CD4-positive, alpha-beta memory T cell (primary cell): Measurements from ENCODE around the gene AQP3. TPM values are rescaled to one million over a fixed set of nuclear protein-coding genes. Genes with fewer than 3 reads are reported as not detected.
"Not testable (repeated sequence)": the region's sequence is repeated elsewhere in the genome, so short reads cannot be mapped to it uniquely, and the experiment has no call there.

Experiments used
- CTCF ChIA-PET: fragments of 350-600 bp; sonication (Branson Sonifier 250); formaldehyde crosslinking; loops from one replicate; lab custom pipeline; 2021; ENCODE audit warnings: inconsistent platforms; ENCODE audit not compliant: partially characterized antibody; lab: Charles Lee
- POLR2A ChIA-PET: fragments of 350-600 bp; sonication (Branson Sonifier 250); formaldehyde crosslinking; loops from one replicate; lab custom pipeline; 2021; ENCODE audit not compliant: partially characterized antibody; lab: Charles Lee
- DNase-seq, 5 donors: peaks; one replicate each; pipeline versions ENCODE4 v3.0.0 to v3.0.0-alpha.2; 2020 to 2022; ENCODE audit warnings: mixed read lengths in 1 of 5
- H3K27ac ChIP-seq: one replicate; pipeline ENCODE4 v1.7.0; 2013; ENCODE audit warnings: low read depth, low read length
- H3K27me3 ChIP-seq: 2 replicates; pipeline ENCODE4 v1.7.0; 2013; ENCODE audit warnings: mild to moderate bottlenecking, low read length, moderate library complexity; ENCODE audit not compliant: insufficient read depth
- H3K36me3 ChIP-seq: 2 replicates; pipeline ENCODE4 v1.7.0; 2013; ENCODE audit warnings: mild to moderate bottlenecking, low read length, moderate library complexity; ENCODE audit not compliant: insufficient read depth
- H3K4me1 ChIP-seq: 2 replicates; pipeline ENCODE4 v1.7.0; 2013; ENCODE audit warnings: mild to moderate bottlenecking, low read length, moderate library complexity; ENCODE audit not compliant: insufficient read depth
- H3K4me3 ChIP-seq, 2 donors: one replicate each; pipeline ENCODE4 v1.7.0; 2013; ENCODE audit warnings: low read length in 2 of 2, mild to moderate bottlenecking in 1 of 2
- H3K9me3 ChIP-seq, 2 donors: one replicate each; pipeline ENCODE4 v1.7.0; 2013; ENCODE audit warnings: low read length in 2 of 2, control low read depth in 1 of 2; ENCODE audit not compliant: control insufficient read depth in 1 of 2
- H3K27ac Mint-ChIP-seq, 7 donors: one replicate each; pipeline ENCODE4 v1.8.0; 2020 to 2021; ENCODE audit warnings: mixed read lengths in 7 of 7, mild to moderate bottlenecking in 6 of 7, inconsistent platforms in 3 of 7, moderate library complexity in 3 of 7
- H3K27me3 Mint-ChIP-seq, 2 donors: one replicate each; pipeline ENCODE4 v1.8.0; 2020 to 2021; ENCODE audit warnings: mixed read lengths in 2 of 2
- H3K36me3 Mint-ChIP-seq, 2 donors: one replicate each; pipeline ENCODE4 v1.8.0; 2020 to 2021; ENCODE audit warnings: mixed read lengths in 2 of 2, inconsistent platforms in 1 of 2, mild to moderate bottlenecking in 1 of 2
- H3K4me1 Mint-ChIP-seq, 4 donors: one replicate each; pipeline ENCODE4 v1.8.0; 2020 to 2021; ENCODE audit warnings: mixed read lengths in 4 of 4, mild to moderate bottlenecking in 1 of 4
- H3K4me3 Mint-ChIP-seq, 8 donors: one replicate each; pipeline ENCODE4 v1.8.0; 2020 to 2021; ENCODE audit warnings: mixed read lengths in 8 of 8, mild to moderate bottlenecking in 7 of 8, moderate library complexity in 6 of 8, inconsistent platforms in 3 of 8
- H3K9me3 Mint-ChIP-seq, 8 donors: one replicate each; pipeline ENCODE4 v1.8.0; 2020 to 2021; ENCODE audit warnings: mixed read lengths in 8 of 8, mild to moderate bottlenecking in 5 of 8, inconsistent platforms in 3 of 8, moderate library complexity in 1 of 8
- intact Hi-C: fragments of 100-400 bp; cut with micrococcal nuclease; formaldehyde crosslinking; loops from one replicate; pipeline ENCODE4 v1.15.1; 2023
- polyA plus RNA-seq, 2 donors: library from polyadenylated mRNA; unstranded; fragments of 300-500 nt; fragmentation: Illumina TruSeq; gene quantifications; one replicate each; pipeline ENCODE4 v1.2.3, GENCODE V29; 2021
- total RNA-seq, 2 experiments: library from RNA; stranded (reverse); gene quantifications; one replicate each; pipeline ENCODE4 v1.2.3, GENCODE V29; 2021

AQP3 gene
- total and polyA plus RNA-seq, 4 experiments from 2014 or later = 172 to 562 (median 328) TPM

GRCh38 chr9:33403941-33404787, 43.2 kb downstream of the AQP3 start:
- Histone ChIP-seq H3K9me3 (no peaks in the 10 kb centered on the region), H3K4me1 (peaks cover 10% of the 10 kb centered on the region), H3K36me3 (no peaks in the 10 kb centered on the region), H3K27me3 (no peaks in the 10 kb centered on the region), H3K4me3 (no peak overlapping the region), H3K27ac (no peak overlapping the region)
- no peaks in the 10 kb centered on the region for H3K36me3 Mint-ChIP-seq
- peak overlapping the region in 1 of 8 donors; percentile 35 for H3K4me3 Mint-ChIP-seq
- ChIA-PET POLR2A (interaction anchor here (0.5 to 3.9 kb wide), 7 partner anchors 11 to 112 kb away, joined by 4 to 37 read pairs (median 23); partner anchors contain the start of genes AQP3 and NOL6), CTCF (interaction anchor here (0.9 to 6.5 kb wide), 19 partner anchors 10 to 218 kb away, joined by 3 to 170 read pairs (median 6); partner anchors contain the start of genes AQP3 and NOL6)
- intact Hi-C loops = loop anchor here (1.0 kb wide), 4 partner anchors 11 to 113 kb away; no protein-coding TSS in a partner anchor
- no peaks in the 10 kb centered on the region for H3K27me3 Mint-ChIP-seq
- H3K9me3 Mint-ChIP-seq = no peaks in the 10 kb centered on the region
- H3K27ac Mint-ChIP-seq = peak overlapping the region in 6 of 7 donors; percentile 77 to 92 (median 89)
- no peak for DNase-seq
- H3K4me1 Mint-ChIP-seq = peaks cover 6 to 16% (median 11%) of the 10 kb centered on the region in 4 donors

GRCh38 chr9:33402371-33402770, 45.0 kb downstream of the AQP3 start, which contains the start of gene AQP7:
TSS of gene AQP7 (minus strand) at chr9:33402568. CDS start at chr9:33401262, 1,306 bp downstream.
- H3K4me3 ChIP-seq, H3K27ac ChIP-seq, DNase-seq, intact Hi-C loops, H3K9me3 Mint-ChIP-seq, H3K27me3 ChIP-seq, H3K36me3 Mint-ChIP-seq, H3K9me3 ChIP-seq, H3K4me1 ChIP-seq, H3K27me3 Mint-ChIP-seq, H3K36me3 ChIP-seq: not testable (repeated sequence)
- Mint-ChIP-seq H3K4me1 (peaks cover 6 to 16% (median 11%) of the 10 kb centered on the region in 4 donors), H3K27ac (peak within 1 kb of the TSS in 5 of 7 donors; percentile 66 to 91 (median 73)), H3K4me3 (peak within 1 kb of the TSS in 1 of 8 donors; percentile 43)
- POLR2A ChIA-PET = interaction anchor here (0.8 to 3.9 kb wide), 6 partner anchors 12 to 72 kb away, joined by 3 to 37 read pairs (median 20); partner anchors contain the start of genes AQP3 and NOL6
- CTCF ChIA-PET = interaction anchor here (0.7 to 6.5 kb wide), 13 partner anchors 12 to 115 kb away, joined by 3 to 170 read pairs (median 4); partner anchors contain the start of gene NOL6

- H3K27me3 Mint-ChIP-seq, H3K4me3 ChIP-seq, H3K9me3 ChIP-seq, H3K27me3 ChIP-seq, H3K4me1 ChIP-seq, intact Hi-C loops, H3K27ac ChIP-seq, H3K4me3 Mint-ChIP-seq, POLR2A ChIA-PET, DNase-seq, H3K36me3 Mint-ChIP-seq, H3K36me3 ChIP-seq, H3K9me3 Mint-ChIP-seq: not testable (repeated sequence)
- H3K4me1 Mint-ChIP-seq = peaks cover 6 to 16% (median 11%) of the 10 kb centered on the region in 4 donors
- CTCF ChIA-PET = interaction anchor here (3.6 to 6.5 kb wide), 4 partner anchors 13 to 71 kb away, joined by 40 to 170 read pairs (median 96); partner anchors contain the start of gene NOL6
- H3K27ac Mint-ChIP-seq = peak overlapping the region in 1 of 7 donors; percentile 60
Observed at GRCh38 chr9:33401809-33402208, 45.6 kb downstream of the AQP3 start.

GRCh38 chr9:33399047-33399446, 48.3 kb downstream of the AQP3 start:
- CTCF ChIA-PET = interaction anchor here (1.1 to 5.2 kb wide), 3 partner anchors 54 to 67 kb away, joined by 6 to 31 read pairs (median 13); no protein-coding TSS in a partner anchor
- peak overlapping the region in 1 of 7 donors; percentile 68 for H3K27ac Mint-ChIP-seq

GRCh38 chr9:33397801-33398200, 49.6 kb downstream of the AQP3 start:
- H3K36me3 ChIP-seq, H3K9me3 Mint-ChIP-seq, POLR2A ChIA-PET, DNase-seq, H3K4me1 ChIP-seq, H3K4me3 ChIP-seq, H3K27ac ChIP-seq, H3K27me3 ChIP-seq, H3K4me1 Mint-ChIP-seq, H3K9me3 ChIP-seq, H3K4me3 Mint-ChIP-seq, H3K27me3 Mint-ChIP-seq, H3K36me3 Mint-ChIP-seq, intact Hi-C loops: not testable (repeated sequence)
- CTCF ChIA-PET = interaction anchor here (5.2 kb wide), 1 partner anchor 68 kb away, joined by 31 read pairs; no protein-coding TSS in a partner anchor
- peak overlapping the region in 1 of 7 donors; percentile 70 for H3K27ac Mint-ChIP-seq

More at GRCh38 chr9:33399047-33399446, 48.3 kb downstream of the AQP3 start:
- H3K4me3 ChIP-seq, POLR2A ChIA-PET, H3K4me3 Mint-ChIP-seq, H3K9me3 ChIP-seq, DNase-seq, H3K36me3 Mint-ChIP-seq, H3K9me3 Mint-ChIP-seq, H3K4me1 Mint-ChIP-seq, H3K27me3 Mint-ChIP-seq, H3K36me3 ChIP-seq, H3K27ac ChIP-seq, H3K27me3 ChIP-seq, H3K4me1 ChIP-seq, intact Hi-C loops: not testable (repeated sequence)

- POLR2A ChIA-PET = not testable (repeated sequence)
- CTCF ChIA-PET = interaction anchor here (0.9 kb wide), 1 partner anchor 71 kb away, joined by 3 read pairs; no protein-coding TSS in a partner anchor
Observed at GRCh38 chr9:33395159-33395879, 52.1 kb downstream of the AQP3 start.

More at GRCh38 chr9:33395159-33395879, 52.1 kb downstream of the AQP3 start:
- H3K27ac ChIP-seq, H3K9me3 Mint-ChIP-seq, DNase-seq, H3K4me3 Mint-ChIP-seq, H3K27me3 Mint-ChIP-seq, H3K27me3 ChIP-seq, H3K4me1 Mint-ChIP-seq, intact Hi-C loops, H3K36me3 Mint-ChIP-seq, H3K4me1 ChIP-seq, H3K9me3 ChIP-seq, H3K4me3 ChIP-seq, H3K36me3 ChIP-seq: not testable (repeated sequence)
- H3K27ac Mint-ChIP-seq = peak overlapping the region in 1 of 7 donors; percentile 4
